Stimulated activated CD4-positive, alpha-beta T cell treated with anti-CD3 and anti-CD28 coated beads, TNF-alpha, amount 100 ng/mL, for 48 hours (primary cell): Measurements from ENCODE around the gene ARHGEF16.

ENCODE experiments used
- DNase-seq, 3 donors: peaks; one replicate each; pipeline ENCODE4 v3.0.0-alpha.2; 2020; ENCODE audit warnings: low read depth in 3 of 3

Gene ARHGEF16

DNA sequence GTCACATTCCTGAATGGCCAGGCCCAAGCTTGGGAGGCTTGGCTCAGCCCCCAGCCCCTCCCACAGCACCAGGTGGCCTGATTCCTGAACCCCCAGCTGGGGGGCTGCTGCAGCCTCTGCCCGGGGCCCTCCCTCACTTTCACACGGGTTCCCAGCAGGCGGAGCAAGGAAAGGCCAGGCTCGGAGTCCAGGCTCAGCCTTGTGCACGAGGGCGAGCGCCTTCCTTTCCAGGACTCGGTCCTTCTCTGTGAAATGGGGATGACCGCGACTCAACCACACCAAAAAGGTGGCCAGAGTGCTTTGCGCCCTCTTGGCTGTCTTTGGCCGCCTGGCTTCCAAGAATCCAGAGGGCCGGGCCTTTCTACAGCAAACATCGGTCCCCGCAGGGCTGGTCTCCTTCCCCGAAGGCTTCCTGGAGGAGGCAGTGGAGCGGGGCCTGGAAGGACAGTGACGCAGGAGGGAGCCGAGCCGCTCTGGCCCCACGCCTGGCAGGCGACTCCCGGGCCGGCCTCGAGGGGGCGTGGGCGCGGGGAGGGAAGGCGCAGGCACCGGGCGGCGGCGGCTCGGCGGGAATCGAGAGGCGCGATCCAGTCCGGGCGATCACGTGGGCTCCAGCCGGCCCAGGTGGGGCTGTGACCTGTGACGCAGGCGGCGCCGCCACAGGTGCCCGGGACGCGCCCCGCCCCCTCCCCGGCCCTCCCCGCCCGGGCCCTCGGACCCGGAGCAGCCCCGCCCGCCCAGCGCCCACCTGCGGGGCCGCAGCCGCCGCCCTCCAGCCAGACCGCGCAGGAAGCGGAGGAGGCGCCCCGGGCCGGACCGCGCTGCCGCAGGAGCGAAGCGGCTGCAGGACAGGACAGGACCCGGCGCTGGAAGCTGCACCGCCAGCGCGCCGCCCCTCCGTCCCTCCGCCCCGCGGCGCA, at the start of gene ARHGEF16:
Gene ARHGEF16 (plus strand): TSS at position 775 of the 920 bp plus-strand sequence. CDS start 8,420 bp downstream, outside the sequence.
- no peak for DNase-seq

- no peak for DNase-seq
Measured at GRCh38 chr1:3404801-3405200, 49.7 kb upstream of the ARHGEF16 start.

GRCh38 chr1:3405491-3405890, 49.0 kb upstream of the ARHGEF16 start:
- no peak for DNase-seq

GRCh38 chr1:3405974-3406867, 48.2 kb upstream of the ARHGEF16 start:
- no peak for DNase-seq

- DNase-seq = no peak
Measured at GRCh38 chr1:3407021-3407420, 47.4 kb upstream of the ARHGEF16 start.

DNA sequence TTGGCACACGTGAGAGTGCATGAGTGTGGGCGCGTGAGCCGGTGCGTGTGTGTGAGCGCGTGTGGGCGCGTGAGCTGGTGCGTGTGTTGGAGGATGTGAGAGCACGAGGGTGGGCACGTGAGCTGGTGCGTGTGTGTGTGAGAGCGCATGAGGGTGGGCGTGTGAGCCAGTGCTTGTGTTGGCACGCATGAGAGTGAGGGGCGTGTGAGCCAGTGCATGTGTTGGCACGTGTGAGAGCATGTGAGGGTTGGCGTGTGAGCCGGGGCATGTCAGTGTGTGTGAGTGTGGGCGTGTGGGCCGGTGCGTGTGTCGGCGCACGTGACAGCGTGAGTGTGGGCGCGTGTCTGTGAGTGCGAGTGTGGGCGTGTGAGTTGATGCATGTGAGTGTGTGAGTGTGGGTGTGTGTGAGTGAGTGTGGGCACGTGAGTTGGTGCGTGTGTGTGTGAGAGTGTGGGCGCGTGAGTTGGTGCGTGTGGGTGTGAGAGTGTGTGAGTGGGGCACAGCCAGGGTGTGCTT, 45.7 kb upstream of the ARHGEF16 start:
- no peak for DNase-seq

DNA sequence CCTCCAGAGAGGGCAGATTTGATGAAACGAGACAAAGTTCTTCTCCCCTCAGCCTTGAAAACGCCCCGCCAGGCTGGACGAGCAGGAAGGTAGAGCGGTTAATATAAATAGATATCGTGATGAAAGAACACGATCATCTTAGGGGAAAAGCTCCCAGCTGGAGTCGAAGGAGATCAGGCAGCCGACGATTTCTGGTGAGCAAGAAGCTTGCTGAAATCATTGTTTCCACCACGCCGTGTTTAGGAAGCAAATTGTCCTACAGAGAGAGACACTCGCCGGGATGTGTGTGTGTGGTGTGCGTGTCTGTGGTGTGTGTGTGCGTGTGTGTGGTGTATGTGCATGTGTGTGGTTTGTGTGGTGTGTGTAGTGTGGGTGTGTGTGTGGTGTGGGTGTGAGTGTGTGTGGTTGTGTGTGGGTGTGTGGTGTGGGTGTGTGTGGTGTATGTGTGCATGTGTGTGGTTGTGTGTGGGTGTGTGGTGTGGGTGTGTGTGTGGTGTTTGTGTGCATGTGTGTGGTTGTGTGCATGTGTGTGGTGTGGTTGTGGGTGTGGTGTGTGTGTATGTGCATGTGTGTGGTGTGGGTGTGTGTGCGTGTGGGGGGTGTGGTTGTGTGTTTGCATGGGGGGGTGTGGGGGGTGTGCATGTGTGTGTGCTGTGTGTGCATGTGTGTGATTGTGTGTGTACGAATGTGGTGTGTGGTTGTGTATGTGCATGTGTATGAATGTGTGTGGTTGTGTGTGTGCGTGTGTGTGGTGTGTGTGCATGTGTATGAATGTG, 44.9 kb upstream of the ARHGEF16 start:
- no peak for DNase-seq

- DNase-seq = no peak
Measured at GRCh38 chr1:3410142-3410925, 44.1 kb upstream of the ARHGEF16 start.

GRCh38 chr1:3411806-3412205, 42.7 kb upstream of the ARHGEF16 start:
- no peak for DNase-seq

DNA sequence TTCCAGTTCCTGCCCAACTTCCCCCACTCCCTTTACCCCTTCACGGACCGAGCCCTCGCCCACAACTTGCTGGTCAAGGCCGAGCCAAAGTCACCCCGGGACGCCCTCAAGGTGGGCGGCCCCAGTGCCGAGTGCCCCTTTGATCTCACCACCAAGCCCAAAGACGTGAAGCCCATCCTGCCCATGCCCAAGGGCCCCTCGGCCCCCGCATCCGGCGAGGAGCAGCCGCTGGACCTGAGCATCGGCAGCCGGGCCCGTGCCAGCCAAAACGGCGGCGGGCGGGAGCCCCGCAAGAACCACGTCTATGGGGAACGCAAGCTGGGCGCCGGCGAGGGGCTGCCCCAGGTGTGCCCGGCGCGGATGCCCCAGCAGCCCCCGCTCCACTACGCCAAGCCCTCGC, 42.1 kb upstream of the ARHGEF16 start:
- DNase-seq = no peak

DNA sequence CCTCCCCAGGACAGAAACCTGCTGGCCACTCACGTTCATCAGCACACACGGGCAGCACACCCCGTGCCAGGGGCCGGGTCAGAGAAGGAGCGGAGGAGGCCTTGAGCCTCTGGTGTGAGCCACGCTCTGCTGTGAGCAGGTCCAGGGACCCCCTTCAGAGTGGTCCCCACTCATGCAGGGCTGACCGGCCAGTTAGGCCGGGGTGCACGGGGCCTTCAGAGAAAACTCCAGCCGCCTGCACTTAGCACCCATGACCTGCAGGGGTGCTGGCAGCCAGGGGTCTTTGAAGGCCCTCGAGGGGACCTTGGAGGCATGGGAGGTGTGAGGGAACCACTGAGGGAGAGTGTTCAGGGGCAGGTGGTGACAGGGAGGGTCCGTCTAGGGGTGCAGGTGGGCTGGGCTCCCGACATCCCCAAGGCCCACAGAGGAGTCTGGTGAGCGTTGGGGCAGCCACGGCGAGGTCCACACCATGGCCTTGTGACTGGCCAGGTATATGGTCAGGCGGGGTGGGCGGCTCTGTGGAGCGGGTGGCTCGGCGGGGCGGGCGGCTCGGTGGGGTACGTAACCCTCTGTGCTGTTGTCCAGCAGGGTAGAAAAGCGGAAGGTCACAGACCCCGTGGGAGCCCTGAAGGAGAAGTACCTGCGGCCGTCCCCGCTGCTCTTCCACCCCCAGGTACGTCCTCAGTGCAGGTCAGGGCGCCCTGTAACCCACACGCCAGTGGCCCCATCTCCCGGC, 40.3 kb upstream of the ARHGEF16 start:
- DNase-seq = no peak

GRCh38 chr1:3415260-3416090, 39.0 kb upstream of the ARHGEF16 start:
- DNase-seq = no peak

GRCh38 chr1:3417082-3417739, 37.3 kb upstream of the ARHGEF16 start:
- DNase-seq = no peak

DNA sequence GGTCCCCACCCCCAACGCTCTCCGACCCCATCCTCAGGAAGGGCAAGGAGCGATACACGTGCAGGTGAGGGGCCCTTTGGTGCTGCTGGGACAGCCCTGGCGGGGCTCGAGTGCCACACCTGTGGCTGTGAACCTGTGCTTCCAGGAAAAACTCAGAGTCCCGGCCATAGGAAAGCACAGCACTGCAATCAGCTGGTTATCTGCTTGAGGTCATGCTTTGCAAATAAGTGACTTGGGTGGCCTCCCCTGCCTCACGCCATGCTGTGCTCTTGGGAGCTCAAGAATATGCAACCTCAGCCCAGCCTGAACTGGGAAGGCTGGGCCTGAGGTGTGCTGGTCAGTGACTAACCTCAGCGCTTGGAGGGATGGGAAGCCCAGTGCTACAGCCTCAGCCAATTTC, 36.5 kb upstream of the ARHGEF16 start:
- DNase-seq = no peak

DNA sequence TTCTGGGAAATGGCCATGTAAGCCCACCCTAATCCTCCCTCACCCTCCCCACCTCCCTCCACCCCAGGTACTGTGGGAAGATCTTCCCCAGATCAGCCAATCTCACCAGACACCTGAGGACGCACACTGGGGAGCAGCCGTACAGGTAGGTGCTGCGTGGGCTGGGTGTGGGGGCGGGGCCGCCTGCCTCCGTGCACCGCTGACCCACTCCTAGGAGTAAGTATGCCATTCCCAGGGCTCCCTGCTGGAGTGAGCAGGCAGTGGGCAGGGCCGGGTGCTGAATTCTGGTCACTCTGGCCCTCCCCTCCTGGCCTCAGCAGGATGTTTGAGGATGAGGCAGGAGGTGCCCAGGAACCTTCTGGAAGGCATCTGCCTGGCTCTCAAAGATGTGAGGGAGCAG, 35.9 kb upstream of the ARHGEF16 start:
- DNase-seq = no peak

- no peak for DNase-seq
Measured at GRCh38 chr1:3419415-3420204, 34.9 kb upstream of the ARHGEF16 start.

- no peak for DNase-seq
Measured at GRCh38 chr1:3420218-3420951, 34.1 kb upstream of the ARHGEF16 start.
